GM12801 (cell line): ENCODE results near the gene CREB3L1.

Experiments used
- TF ChIP-seq, protein P1 (sequence below): IDR thresholded peaks from one replicate; pipeline ENCODE4 v1.5.1; 2011; ENCODE audit warnings: control low read depth; ENCODE audit not compliant: insufficient read length; ENCODE audit errors: extremely low read depth

The CREB3L1 gene

DNA sequence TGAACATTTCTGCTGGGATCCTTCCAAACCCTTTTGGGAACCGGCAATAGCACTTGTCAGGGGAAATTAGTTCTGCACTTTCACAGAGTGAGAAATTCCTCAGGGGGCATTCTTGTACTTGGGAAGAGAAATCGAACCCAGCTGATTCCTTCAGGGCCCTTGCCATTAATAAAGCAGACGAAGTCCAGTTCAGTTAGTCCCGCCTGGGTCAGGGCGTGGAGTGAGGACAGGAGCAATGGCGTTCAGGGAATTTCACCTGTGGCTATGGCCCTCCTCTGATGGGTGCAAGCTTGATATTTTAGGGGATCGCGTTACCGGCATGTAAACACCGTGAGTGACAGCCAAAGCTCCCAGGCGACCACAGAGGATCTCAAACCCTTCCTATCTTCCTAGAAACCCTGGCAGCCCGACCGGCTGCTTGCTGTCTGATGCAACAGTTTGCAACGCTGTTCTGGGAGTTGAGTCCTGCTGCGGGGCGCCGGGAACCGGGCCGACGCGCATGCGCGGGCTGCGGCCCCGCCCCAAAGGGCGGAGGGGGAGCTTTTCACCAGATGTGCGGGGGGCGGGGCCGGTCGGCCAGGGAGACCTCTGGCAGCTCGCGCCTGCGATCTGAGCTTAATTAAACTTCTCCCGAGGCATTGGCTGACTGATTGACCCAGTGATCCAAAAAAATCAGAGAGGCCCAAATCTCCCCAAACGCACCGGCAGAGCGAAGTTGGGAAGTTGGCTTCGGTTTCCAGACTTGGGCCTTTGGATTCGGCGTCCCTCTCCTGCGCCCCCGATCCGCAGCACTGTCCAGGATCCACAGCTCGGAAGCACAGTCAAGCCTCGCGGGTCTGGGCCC, 34.3 kb upstream of the CREB3L1 start:
- TF ChIP-seq, protein P1, sequence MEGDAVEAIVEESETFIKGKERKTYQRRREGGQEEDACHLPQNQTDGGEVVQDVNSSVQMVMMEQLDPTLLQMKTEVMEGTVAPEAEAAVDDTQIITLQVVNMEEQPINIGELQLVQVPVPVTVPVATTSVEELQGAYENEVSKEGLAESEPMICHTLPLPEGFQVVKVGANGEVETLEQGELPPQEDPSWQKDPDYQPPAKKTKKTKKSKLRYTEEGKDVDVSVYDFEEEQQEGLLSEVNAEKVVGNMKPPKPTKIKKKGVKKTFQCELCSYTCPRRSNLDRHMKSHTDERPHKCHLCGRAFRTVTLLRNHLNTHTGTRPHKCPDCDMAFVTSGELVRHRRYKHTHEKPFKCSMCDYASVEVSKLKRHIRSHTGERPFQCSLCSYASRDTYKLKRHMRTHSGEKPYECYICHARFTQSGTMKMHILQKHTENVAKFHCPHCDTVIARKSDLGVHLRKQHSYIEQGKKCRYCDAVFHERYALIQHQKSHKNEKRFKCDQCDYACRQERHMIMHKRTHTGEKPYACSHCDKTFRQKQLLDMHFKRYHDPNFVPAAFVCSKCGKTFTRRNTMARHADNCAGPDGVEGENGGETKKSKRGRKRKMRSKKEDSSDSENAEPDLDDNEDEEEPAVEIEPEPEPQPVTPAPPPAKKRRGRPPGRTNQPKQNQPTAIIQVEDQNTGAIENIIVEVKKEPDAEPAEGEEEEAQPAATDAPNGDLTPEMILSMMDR = no peak

DNA sequence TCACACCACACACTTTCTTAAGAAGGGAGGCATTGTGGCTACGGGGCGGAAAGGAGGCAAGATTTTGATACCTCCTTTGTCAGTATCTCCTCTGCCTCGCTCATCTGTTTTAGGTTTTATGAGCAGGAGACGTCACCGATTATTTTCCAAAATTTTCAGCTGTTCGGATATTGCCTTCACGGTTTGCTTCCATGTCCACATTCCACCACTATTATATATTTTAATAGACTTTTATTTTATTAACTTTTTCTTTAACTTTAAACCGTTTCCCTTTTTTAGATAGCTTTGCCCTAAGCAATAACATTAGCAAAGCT, 33.7 kb upstream of the CREB3L1 start:
- TF ChIP-seq, protein P1 = no peak

DNA sequence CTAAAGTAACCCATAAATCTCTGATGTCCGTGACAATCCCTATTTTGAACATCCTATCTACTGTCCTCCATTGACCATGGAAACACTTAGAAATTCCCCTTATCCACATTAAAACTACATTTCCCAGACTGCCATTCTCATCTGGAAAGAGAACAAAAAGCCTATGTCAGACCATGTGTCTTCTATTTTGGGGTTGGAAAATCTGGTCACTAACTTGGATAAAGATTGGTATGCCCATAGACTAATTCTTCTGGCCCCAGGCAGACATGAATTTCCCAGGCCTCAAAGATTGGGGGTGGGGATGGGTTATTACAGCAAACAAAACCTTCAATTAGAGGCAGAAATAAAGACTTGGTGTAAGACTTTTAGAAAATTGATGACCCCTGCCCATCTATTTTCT, 30.9 kb upstream of the CREB3L1 start:
- TF ChIP-seq, protein P1 = no peak

DNA sequence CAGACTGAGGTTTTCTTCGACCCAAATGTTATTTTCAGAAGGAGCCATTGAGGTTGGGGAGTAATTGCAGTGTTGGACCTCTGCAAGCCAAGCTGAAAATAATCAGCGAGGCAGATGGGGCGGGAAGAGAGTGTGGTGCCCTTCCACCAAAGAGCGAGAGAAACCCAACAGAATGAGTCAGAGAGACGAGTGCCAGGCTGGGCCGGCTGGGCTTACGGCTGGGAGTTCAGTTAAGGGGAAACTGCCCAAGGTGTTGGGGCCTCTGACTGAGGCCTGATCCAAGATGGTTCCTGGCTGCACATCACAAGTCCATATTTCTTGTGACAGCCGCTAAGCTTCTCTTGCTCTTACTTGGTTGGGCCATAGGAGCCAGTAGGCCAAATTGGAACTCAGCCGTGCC, 30.4 kb upstream of the CREB3L1 start:
- TF ChIP-seq, protein P1 = no peak

DNA sequence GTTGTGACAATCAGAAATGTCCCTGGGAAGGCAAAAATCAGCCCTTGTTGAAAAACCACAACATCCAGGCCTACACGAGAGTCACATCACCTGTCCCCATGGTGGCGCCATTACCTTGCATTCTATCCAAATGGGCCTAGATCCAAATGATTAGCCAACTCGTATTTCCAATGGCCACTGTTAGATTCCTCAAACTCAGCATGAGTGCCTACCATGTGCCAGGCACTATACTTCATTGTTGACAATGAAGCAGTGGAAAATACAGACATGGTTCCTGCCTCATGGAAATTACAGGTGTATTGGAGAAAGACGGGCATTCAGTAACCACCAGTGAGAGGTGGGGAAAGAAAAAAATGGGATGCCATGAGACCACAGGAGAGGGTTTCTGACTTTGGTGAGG, 29.8 kb upstream of the CREB3L1 start:
- TF ChIP-seq, protein P1 = no peak

DNA sequence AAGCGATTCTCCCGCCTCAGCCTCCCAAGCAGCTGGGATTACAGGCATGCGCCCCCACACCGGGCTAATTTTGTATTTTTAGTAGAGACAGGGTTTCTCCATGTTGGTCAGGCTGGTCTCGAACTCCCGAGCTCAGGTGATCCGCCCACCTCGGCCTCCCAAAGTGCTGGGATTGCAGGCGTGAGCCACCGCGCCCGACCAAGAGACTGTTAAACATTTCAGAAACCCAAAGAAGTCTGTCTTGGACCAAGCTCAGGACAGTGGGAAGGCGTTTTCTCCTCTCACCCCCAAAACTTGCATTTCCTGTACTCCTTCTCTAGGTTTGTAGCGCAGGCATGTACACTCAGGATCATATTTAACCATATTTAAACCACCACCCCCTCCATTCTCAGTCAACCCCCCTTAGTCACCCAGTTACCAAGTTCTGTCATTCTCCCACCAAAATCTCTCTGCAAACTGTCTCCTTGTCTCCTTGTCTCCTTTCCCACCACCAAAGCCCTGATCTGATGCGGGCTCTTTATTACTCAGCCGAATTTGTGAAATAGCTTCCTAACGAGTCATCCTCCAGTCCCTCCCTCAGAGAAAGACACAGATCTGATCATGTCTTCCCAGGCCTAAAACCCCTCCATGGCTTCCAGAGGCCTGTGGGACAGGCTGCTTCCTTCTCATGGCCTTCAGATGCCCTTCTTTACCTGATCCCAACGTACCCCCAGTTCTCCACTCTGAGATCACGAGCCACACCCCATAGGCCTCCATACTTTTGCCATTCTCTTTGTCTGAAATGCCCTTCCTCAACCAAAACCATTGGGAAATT, 29.0 kb upstream of the CREB3L1 start:
- TF ChIP-seq, protein P1 = no peak

DNA sequence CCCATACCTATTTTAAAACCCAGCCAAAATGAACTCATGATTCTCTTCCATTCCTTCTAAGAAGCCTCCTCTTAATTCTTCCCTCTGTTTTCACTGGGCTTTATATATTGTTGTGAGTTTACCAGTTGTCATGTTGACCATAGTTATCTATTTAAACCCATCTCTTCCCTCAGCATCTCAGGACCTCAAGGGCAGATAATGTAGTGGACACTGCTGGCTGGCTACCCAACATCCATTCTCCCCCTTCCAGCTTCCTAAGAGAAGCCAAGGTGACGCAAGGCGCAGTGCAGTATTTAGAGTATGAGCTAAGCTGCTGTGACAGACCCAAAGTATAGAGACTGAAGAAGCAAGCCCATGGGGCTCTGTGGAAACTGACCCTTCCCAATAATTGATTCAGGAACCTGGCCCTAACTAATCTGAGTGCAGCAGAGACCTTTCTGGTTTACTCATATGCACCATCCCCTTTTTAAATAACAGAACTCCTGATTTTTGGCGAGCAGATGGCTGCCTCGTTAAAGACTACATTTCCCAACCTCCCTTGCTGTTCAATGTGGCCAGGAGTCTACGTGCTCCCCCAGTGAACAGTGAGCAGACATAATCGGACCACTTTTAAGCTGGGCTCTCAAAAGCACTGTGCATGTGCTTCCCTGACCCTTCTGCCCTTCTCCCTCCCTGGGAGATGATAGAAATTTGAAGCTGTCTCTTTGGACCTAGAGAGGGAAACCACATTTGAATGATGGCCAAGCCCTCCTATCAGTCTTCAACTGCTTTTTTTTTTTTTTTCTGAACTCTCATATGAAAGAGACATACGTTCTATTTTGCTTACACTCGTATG, 28.1 kb upstream of the CREB3L1 start:
- TF ChIP-seq, protein P1 = no peak
